H1 (cell line): ENCODE measurements around the gene THAP7. TPM values are rescaled to one million over a fixed set of nuclear protein-coding genes. Genes with fewer than 3 reads are reported as not detected.

Source experiments
- CTCF ChIA-PET: fragments of 300-600 bp; sonication (Branson Sonifier 250); formaldehyde crosslinking; loops from one replicate; lab custom pipeline; 2021; ENCODE audit not compliant: partially characterized antibody; lab: Charles Lee
- POLR2A ChIA-PET: fragments of 300-600 bp; sonication (Branson Sonifier 250); formaldehyde crosslinking; loops from one replicate; lab custom pipeline; 2021; ENCODE audit warnings: inconsistent platforms; ENCODE audit not compliant: partially characterized antibody; lab: Charles Lee
- DNase-seq, 2 experiments: peaks; one replicate each; pipeline versions ENCODE4 v3.0.0 to v3.0.0-alpha.2; 2010 to 2022; ENCODE audit warnings: low spot score in 2 of 2, low read depth in 1 of 2, mixed read lengths in 1 of 2
- FAIRE-seq: peaks from 2 replicates; lab custom pipeline; 2011; peaks lifted over from hg19 to GRCh38; lab: Jason Lieb, UNC
- H2AFZ ChIP-seq: 2 replicates; pipeline ENCODE4 v1.8.1; 2012; ENCODE audit warnings: low read length, inconsistent platforms
- H2AK5ac ChIP-seq: 2 replicates; pipeline ENCODE4 v1.6.1; 2013; ENCODE audit warnings: low read depth, low read length
- H2BK120ac ChIP-seq: replicated peaks from 2 replicates; pipeline ENCODE3; 2013; ENCODE audit warnings: low read depth, low read length, inconsistent platforms
- H2BK12ac ChIP-seq: 2 replicates; pipeline ENCODE4 v1.6.1; 2013; ENCODE audit warnings: low read depth, low read length
- H2BK15ac ChIP-seq: 2 replicates; pipeline ENCODE4 v1.6.1; 2013; ENCODE audit warnings: low read length
- H2BK20ac ChIP-seq: 2 replicates; pipeline ENCODE4 v1.6.1; 2013; ENCODE audit warnings: low read length
- H2BK5ac ChIP-seq: 2 replicates; pipeline ENCODE4 v1.6.1; 2013; ENCODE audit warnings: low read depth, low read length
- H3K14ac ChIP-seq: 2 replicates; pipeline ENCODE4 v1.6.1; 2013; ENCODE audit warnings: inconsistent platforms; ENCODE audit not compliant: insufficient read length
- H3K18ac ChIP-seq: 2 replicates; pipeline ENCODE4 v1.6.1; 2013; ENCODE audit warnings: low read length; ENCODE audit errors: extremely low read depth
- H3K23ac ChIP-seq: 2 replicates; pipeline ENCODE4 v1.6.1; 2013; ENCODE audit warnings: inconsistent platforms; ENCODE audit not compliant: insufficient read length
- H3K23me2 ChIP-seq: 2 replicates; pipeline ENCODE4 v1.6.1; 2013; ENCODE audit warnings: low read depth, low read length
- H3K27ac ChIP-seq: 2 replicates; pipeline ENCODE4 v1.6.1; 2011; ENCODE audit warnings: low read depth, low read length, inconsistent platforms
- H3K27me3 ChIP-seq, 4 experiments: replicated peaks in 1 of 4; 1 replicate in 1 of 4; 2 replicates in 3 of 4; pipeline versions ENCODE4 v1.6.1 to v1.8.1; 2011 to 2013; ENCODE audit warnings: low read length in 3 of 4, mild to moderate bottlenecking in 3 of 4, inconsistent platforms in 2 of 4, mixed read lengths in 2 of 4, moderate library complexity in 1 of 4; ENCODE audit not compliant: control insufficient read depth in 3 of 4, insufficient read depth in 3 of 4; ENCODE audit errors: extremely low read depth in 1 of 4
- H3K36me3 ChIP-seq, 4 experiments: 2 replicates each; pipeline versions ENCODE4 v1.6.1 to v1.8.1; 2011 to 2013; ENCODE audit warnings: mild to moderate bottlenecking in 4 of 4, low read length in 3 of 4, moderate library complexity in 2 of 4, control low read depth in 1 of 4, inconsistent platforms in 1 of 4; ENCODE audit not compliant: insufficient read depth in 4 of 4, control insufficient read depth in 2 of 4
- H3K4ac ChIP-seq: replicated peaks from 2 replicates; pipeline ENCODE3; 2013; ENCODE audit warnings: low read length, low read depth, mixed read lengths, inconsistent platforms; ENCODE audit not compliant: insufficient read length
- H3K4me1 ChIP-seq, 4 experiments: replicated peaks in 1 of 4; 1 replicate in 1 of 4; 2 replicates in 3 of 4; pipeline versions ENCODE4 v1.6.1 to v1.8.1; 2011 to 2013; ENCODE audit warnings: low read length in 3 of 4, inconsistent platforms in 2 of 4, mixed read lengths in 1 of 4; ENCODE audit not compliant: insufficient read depth in 4 of 4, control insufficient read depth in 3 of 4
- H3K4me2 ChIP-seq, 2 experiments: 2 replicates each; pipeline versions ENCODE4 v1.6.1 to v1.8.1; 2011 to 2013; ENCODE audit warnings: low read depth in 2 of 2, low read length in 2 of 2, control low read depth in 1 of 2, inconsistent platforms in 1 of 2, mild to moderate bottlenecking in 1 of 2; ENCODE audit not compliant: insufficient read depth in 1 of 2
- H3K4me3 ChIP-seq, 4 experiments: fragments of 200-600, 300-600 bp in 1 of 4; sonication (generic), shearing (Covaris generic), sonication (Bioruptor Twin) in 1 of 4; 2 replicates each; pipeline versions ENCODE4 v1.5.1 to v1.8.1; 2011 to 2016; ENCODE audit warnings: low read length in 4 of 4, low read depth in 3 of 4, control low read depth in 2 of 4, inconsistent platforms in 2 of 4, mild to moderate bottlenecking in 2 of 4, mixed read lengths in 1 of 4, moderate library complexity in 1 of 4; ENCODE audit not compliant: insufficient read depth in 2 of 4; ENCODE audit errors: extremely low read depth in 1 of 4
- H3K56ac ChIP-seq: replicated peaks from 2 replicates; pipeline ENCODE3; 2013; ENCODE audit warnings: low read depth, mild to moderate bottlenecking, mixed read lengths, low read length, inconsistent platforms; ENCODE audit not compliant: insufficient read length
- H3K79me1 ChIP-seq: 2 replicates; pipeline ENCODE4 v1.6.1; 2013; ENCODE audit warnings: low read depth, low read length, control low read depth
- H3K79me2 ChIP-seq, 2 experiments: 2 replicates each; pipeline versions ENCODE4 v1.6.1 to v1.8.1; 2012 to 2013; ENCODE audit warnings: low read length in 2 of 2, mild to moderate bottlenecking in 2 of 2, inconsistent platforms in 1 of 2; ENCODE audit not compliant: insufficient read depth in 2 of 2, control insufficient read depth in 1 of 2
- H3K9ac ChIP-seq, 4 experiments: replicated peaks in 1 of 4; 1 replicate in 1 of 4; 2 replicates in 3 of 4; pipeline versions ENCODE4 v1.6.1 to v1.8.1; 2011 to 2013; ENCODE audit warnings: low read depth in 3 of 4, low read length in 3 of 4, control low read depth in 2 of 4, mild to moderate bottlenecking in 2 of 4, moderate library complexity in 2 of 4, inconsistent platforms in 1 of 4; ENCODE audit errors: extremely low read depth in 1 of 4
- H3K9me3 ChIP-seq, 2 experiments: 2 replicates each; pipeline versions ENCODE4 v1.6.1 to v1.8.1; 2012 to 2013; ENCODE audit warnings: mild to moderate bottlenecking in 2 of 2, moderate library complexity in 2 of 2, control low read depth in 1 of 2, inconsistent platforms in 1 of 2, low read depth in 1 of 2, low read length in 1 of 2, mixed read lengths in 1 of 2; ENCODE audit not compliant: insufficient read depth in 2 of 2
- H4K20me1 ChIP-seq, 2 experiments: replicated peaks in 1 of 2; 2 replicates each; pipeline versions ENCODE3 to v1.8.1; 2011 to 2013; ENCODE audit warnings: inconsistent platforms in 2 of 2, low read length in 2 of 2, mild to moderate bottlenecking in 1 of 2; ENCODE audit not compliant: insufficient read depth in 2 of 2, control insufficient read depth in 1 of 2
- H4K5ac ChIP-seq: 2 replicates; pipeline ENCODE4 v1.6.1; 2013; ENCODE audit warnings: low read length, low read depth, mixed read lengths, inconsistent platforms; ENCODE audit not compliant: insufficient read length
- H4K8ac ChIP-seq: 2 replicates; pipeline ENCODE4 v1.8.0; 2013; ENCODE audit warnings: mild to moderate bottlenecking, moderate library complexity, low read length, inconsistent platforms; ENCODE audit not compliant: insufficient read depth; ENCODE audit errors: extremely low read depth
- H4K91ac ChIP-seq: replicated peaks from 2 replicates; pipeline ENCODE3; 2013; ENCODE audit warnings: low read length, mixed read lengths, inconsistent platforms; ENCODE audit not compliant: insufficient read length
- CBX5 ChIP-seq: fragments of 300-800, 300-1000 bp; sonication (generic); IDR thresholded peaks from 2 replicates; pipeline ENCODE4 v1.7.1; 2016; ENCODE audit warnings: antibody characterized with exemption, low read length, low read depth
- CREB1 ChIP-seq: IDR thresholded peaks from 2 replicates; pipeline ENCODE4 v1.6.1; 2012; ENCODE audit warnings: inconsistent platforms
- EGR1 ChIP-seq: IDR thresholded peaks from 2 replicates; pipeline ENCODE4 v1.6.1; 2011; ENCODE audit warnings: low read depth, low read length, borderline replicate concordance
- FOSL1 ChIP-seq: IDR thresholded peaks from 2 replicates; pipeline ENCODE4 v1.6.1; 2011; ENCODE audit warnings: mild to moderate bottlenecking, low read depth, low read length, moderate library complexity; ENCODE audit not compliant: insufficient read depth
- RAD21 ChIP-seq, 2 experiments: IDR thresholded peaks in 1 of 2; conservative IDR thresholded peaks in 1 of 2; 2 replicates each; pipeline ENCODE4 v1.6.1; 2011; ENCODE audit warnings: low read depth in 2 of 2, low read length in 2 of 2, improper control_type of control experiment in 1 of 2, inconsistent platforms in 1 of 2, mild to moderate bottlenecking in 1 of 2, moderate library complexity in 1 of 2
- SIN3A ChIP-seq, 2 experiments: IDR thresholded peaks in 1 of 2; conservative IDR thresholded peaks in 1 of 2; 2 replicates each; pipeline ENCODE4 v1.6.1; 2011 to 2012; ENCODE audit warnings: low read length in 2 of 2, improper control_type of control experiment in 1 of 2, low read depth in 1 of 2, mild to moderate bottlenecking in 1 of 2
- SP1 ChIP-seq: IDR thresholded peaks from 2 replicates; pipeline ENCODE4 v1.6.1; 2011; ENCODE audit warnings: low read depth, low read length
- TBP ChIP-seq: IDR thresholded peaks from 2 replicates; pipeline ENCODE4 v1.6.1; 2011; ENCODE audit warnings: low read depth, low read length, improper control_type of control experiment
- TCF12 ChIP-seq: IDR thresholded peaks from 2 replicates; pipeline ENCODE4 v1.6.1; 2011; ENCODE audit warnings: low read depth, mild to moderate bottlenecking, low read length
- ZNF274 ChIP-seq: IDR thresholded peaks from 2 replicates; pipeline ENCODE4 v1.7.0; 2012; ENCODE audit warnings: low read length, borderline replicate concordance; ENCODE audit errors: extremely low read depth
- WGBS, 2 experiments: shearing (Covaris generic) in 1 of 2; methylation state at CpG; one replicate each; pipeline versions ENCODE4 v1.1.6 to v1.1.7; 2013 to 2015; ENCODE audit warnings: low lambda C conversion rate in 2 of 2, mixed read lengths in 2 of 2, inconsistent platforms in 1 of 2, low coverage in 1 of 2, missing lambda C conversion rate in 1 of 2; ENCODE audit not compliant: insufficient replicate concordance in 2 of 2, insufficient coverage in 1 of 2, insufficient read length in 1 of 2; ENCODE audit errors: extremely low coverage in 1 of 2, missing lambda C conversion rate in 1 of 2; 5-methylcytosine and 5-hydroxymethylcytosine counted together
- polyA plus RNA-seq, 7 experiments: library from polyadenylated mRNA; depleted of rRNA in 3 of 7; stranded (reverse) in 5 of 7; unstranded in 2 of 7; fragments of >200 nt in 5 of 7; fragments of 200-250 nt in 2 of 7; gene quantifications; 1 replicate in 5 of 7; 2 replicates in 1 of 7; 4 replicates in 1 of 7; pipeline versions ENCODE4 v1.2.1 to v1.2.3, GENCODE V29; 2011 to 2013; ENCODE audit warnings: missing spikeins in 2 of 7, mixed read lengths in 2 of 7
- total RNA-seq: library from RNA; stranded (reverse); fragmentation: NEBNext Ultra II Directional; extraction: Animal tissue kit (Norgen Biotek cat#: 25700); gene quantifications from 2 replicates; pipeline ENCODE4 v1.2.1, GENCODE V29; 2021

THAP7 gene
- total and polyA plus RNA-seq, 2 of the 8 experiments (the other 6 are each of a cell fraction or from before 2014, with no cell fraction given), result 16.9 to 32.5 TPM

GRCh38 chr22:21041937-21042336 is 40.0 kb upstream of the THAP7 start:
- Histone ChIP-seq H4K8ac (no peak overlapping the region), H3K79me2 (no peaks in the 10 kb centered on the region), H2BK15ac (no peak overlapping the region), H3K27ac (no peak overlapping the region), H4K91ac (no peak overlapping the region), H3K56ac (no peak overlapping the region), H3K4ac (no peak overlapping the region), H3K9ac (no peak overlapping the region), H3K18ac (no peak overlapping the region), H4K20me1 (no peaks in the 10 kb centered on the region), H2AK5ac (no peak overlapping the region), H3K27me3 (peaks cover 0 to 7% (median 2%) of the 10 kb centered on the region in 4 experiments; a peak in 3 of 7 replicates), H3K36me3 (no peaks in the 10 kb centered on the region), H4K5ac (no peak overlapping the region), H3K9me3 (no peaks in the 10 kb centered on the region), H2AFZ (no peak overlapping the region), H2BK12ac (no peak overlapping the region), H3K23ac (no peak overlapping the region), H3K4me1 (peaks cover 0 to 10% (median 0%) of the 10 kb centered on the region in 4 experiments; a peak in 2 of 7 replicates), H2BK20ac (no peak overlapping the region), H3K14ac (no peak overlapping the region), H3K4me3 (no peak overlapping the region), H3K23me2 (peaks cover 6% of the 10 kb centered on the region; the same call in 1 of the 2 replicates), H2BK120ac (no peak overlapping the region), H2BK5ac (no peak overlapping the region), H3K4me2 (no peak overlapping the region), H3K79me1 (no peaks in the 10 kb centered on the region)
- CTCF ChIA-PET, result interaction anchor here (0.8 to 1.2 kb wide), 2 partner anchors 84 to 906 kb away, joined by 4 to 5 read pairs; no protein-coding TSS in a partner anchor
- FAIRE-seq (no peak), DNase-seq (no peak)
- 78% methylated on average over 4 of the region's 4 CpGs; no CpG with 5 or more reads in 1 of the 2 experiments for WGBS, 2 experiments
- POLR2A ChIA-PET, result no interaction called here
- TF ChIP-seq TBP (no peak), CREB1 (no peak), CBX5 (no peak), FOSL1 (no peak), EGR1 (no peak), TCF12 (no peak), SP1 (no peak), SIN3A (conservative IDR thresholded peaks at IDR 0.05 in 1 of 2, IDR thresholded peaks at IDR 0.05 in 1 of 2; ENCODE audit: low read depth in 1 of 2, low read length in 2 of 2) (no peak), RAD21 (IDR thresholded peaks at IDR 0.05 in 1 of 2, conservative IDR thresholded peaks at IDR 0.05 in 1 of 2; ENCODE audit: low read depth in 2 of 2, low read length in 2 of 2) (no peak), ZNF274 (no peak)
